EL (cell line): Measurements from ENCODE around the gene ARL13A.
"Not testable (repeated sequence)": the region's sequence is repeated elsewhere in the genome, so short reads cannot be mapped to it uniquely, and the experiment has no call there.

Experiments used
- DNase-seq: peaks from one replicate; pipeline ENCODE4 v3.0.0-alpha.2; 2016

Gene ARL13A

DNA sequence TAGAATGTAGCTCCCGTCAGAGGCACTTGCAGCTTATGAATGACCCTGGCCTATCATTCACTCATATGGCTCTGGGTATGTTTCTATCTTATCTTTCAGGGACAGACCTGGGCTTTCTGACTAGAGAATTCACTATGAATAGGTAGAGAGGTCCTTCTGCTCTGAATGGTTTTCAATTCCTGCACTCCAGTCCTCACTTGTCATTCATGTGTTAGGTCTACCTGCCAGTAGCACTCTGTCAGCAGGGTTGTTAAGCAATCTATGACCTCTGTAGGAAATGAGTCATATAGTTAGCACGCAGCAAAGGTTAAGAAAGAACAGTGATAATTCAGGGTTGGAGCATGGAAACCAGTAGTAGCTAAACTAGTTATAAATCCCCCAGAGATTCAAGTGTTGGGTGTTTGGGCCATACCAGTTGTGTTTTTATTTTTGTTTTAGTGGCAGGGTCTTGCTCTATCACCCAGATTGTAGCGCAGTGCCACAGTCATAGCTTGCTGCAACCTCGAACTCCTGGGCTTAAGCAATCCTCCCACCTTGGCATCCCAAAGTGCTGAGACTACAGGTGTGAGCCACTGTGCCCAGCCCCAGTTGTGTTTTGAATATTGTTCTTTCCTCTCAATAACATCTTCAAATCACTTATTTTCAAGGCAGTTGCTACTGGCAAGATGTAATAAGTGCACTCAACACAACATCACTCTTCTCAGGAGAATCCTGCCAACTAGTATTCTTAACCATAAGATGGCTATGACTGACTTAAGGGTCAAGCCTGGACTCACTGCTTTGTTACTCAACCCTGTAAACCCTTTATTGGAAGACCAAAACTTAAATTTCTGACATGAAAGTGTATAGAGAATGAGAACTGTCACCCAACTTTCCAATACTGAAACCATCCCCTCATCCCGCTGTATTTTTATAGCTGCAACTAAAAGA, 25.1 kb downstream of the ARL13A start:
- peak; percentile 65 for DNase-seq

DNA sequence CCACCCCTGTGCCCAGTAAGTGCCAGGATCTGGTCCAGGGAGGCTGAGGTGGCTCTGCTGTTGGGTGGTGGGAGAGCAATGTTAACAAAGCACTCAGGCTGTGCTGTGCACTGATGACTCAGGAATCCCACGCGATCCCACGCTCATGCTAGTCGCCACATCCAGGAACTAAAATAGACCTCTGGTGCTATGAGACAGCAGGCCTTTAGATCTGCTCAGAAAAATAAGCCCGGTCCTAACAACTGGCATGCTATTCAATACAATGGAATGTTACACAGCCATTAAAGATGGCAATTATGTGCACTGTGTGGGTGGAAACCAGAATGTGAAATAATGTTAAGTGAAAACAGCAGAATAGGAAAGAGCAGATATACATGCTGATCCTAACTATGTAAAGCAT, 26.0 kb downstream of the ARL13A start:
- DNase-seq, result peak; percentile 88

DNA sequence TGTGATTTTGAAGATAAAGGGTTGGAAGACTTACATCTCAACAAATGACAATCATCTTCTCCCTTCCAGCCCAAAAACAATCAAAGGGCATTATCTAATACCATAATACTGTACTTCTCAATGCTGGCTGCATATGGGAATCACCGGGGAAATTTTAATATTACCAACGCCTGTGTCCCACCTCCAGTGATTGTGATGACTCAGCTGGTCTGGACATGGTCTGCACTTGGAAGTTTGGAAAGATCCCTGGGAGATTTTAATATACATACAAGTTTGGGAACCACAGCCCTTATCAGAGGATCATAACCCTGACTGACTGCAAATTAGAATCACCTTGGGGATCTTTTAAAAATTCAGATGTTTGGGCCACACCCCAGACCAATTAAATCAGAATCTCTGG, 29.9 kb downstream of the ARL13A start:
- no peak for DNase-seq

DNA sequence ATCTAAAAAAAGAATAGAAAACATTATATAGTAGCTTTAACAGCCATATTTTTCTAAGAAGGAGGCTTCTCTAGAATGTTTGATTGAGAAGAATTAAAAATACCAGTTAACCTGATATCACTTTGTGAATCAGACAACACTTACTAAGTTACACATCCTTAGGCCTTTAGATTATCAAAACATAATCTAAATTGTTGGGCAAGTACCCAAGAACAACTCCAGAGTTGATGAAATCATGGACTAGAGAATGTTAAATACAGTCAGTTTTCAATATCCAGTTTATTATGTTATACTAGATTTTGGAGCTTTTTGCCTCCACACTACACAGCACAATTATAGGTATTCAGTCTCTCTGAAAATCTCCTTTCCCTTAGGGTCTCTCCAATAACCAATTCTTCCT, 39.6 kb downstream of the ARL13A start:
- DNase-seq, result peak; percentile 38

DNA sequence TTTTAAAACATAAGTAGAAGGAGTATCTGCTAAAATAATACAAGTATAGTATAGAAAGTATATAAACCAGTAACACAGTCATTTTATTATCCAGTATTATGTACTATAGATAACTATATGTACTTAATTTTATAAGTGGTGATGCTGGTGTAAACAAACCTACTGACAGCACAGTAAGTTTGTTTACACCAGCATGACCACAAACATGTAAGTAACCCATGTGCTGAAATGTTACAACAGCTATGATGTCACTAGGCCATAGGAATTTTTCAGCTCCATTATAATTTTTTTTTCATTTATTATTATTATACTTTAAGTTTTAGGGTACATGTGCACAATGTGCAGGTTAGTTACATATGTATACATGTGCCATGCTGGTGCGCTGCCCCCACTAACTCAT, 42.5 kb downstream of the ARL13A start:
- DNase-seq, result not testable (repeated sequence)

DNA sequence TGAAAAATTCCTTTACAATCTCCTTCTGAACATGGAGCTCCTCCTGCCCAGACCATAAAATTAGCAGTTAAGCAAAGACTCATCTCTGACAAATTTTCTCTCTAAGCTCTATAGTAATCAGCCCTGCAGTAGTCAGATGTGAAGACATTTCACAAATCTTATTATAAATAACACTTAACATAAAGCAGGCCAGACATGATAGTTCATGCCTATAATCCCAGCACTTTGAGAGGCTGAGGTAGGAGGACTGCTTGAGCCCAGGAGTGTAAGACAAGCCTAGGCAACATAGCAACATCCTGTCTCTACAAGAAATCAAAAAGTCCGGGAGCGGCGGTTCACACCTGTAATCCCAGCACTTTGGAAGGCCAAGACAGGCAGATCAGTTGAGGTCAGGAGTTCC, 52.5 kb downstream of the ARL13A start:
- DNase-seq, result no peak

DNA sequence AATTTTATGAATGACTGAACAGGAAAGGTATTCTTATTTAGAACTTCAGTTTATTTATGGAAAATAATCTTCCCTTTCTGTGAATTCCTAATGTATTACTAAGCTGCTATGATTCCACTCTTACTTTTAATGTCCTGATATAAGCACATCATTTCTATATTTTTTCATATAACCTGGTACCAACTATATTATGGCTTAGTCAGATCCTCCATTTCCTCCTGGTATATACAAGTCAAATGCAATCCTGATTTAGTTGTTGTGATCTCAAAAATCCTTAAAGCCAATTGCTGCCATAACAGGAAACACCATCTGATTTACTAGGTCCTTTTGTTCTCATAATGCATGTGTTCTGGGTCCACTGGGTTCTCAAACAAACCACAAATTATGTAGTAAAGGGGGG, 55.6 kb downstream of the ARL13A start:
- DNase-seq, result peak; percentile 25

DNA sequence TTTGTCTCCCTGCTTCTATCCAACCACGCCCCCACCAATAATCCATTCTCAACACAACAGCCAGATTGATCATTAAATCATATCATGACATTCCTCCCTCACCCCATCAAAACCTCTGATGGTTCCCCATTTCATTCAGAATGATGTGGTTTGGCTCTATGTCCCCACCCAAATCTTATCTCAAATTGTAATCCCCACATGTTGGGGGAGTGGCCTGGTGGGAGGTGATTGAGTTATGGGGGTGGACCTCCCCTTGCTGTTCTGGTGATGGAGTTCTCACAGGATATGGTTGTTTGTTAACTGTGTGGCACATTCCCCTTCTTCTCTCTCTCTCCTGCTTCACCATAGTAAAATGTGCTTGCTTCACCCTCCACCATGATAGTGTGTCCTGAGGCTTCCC, 59.1 kb downstream of the ARL13A start:
- no peak for DNase-seq

DNA sequence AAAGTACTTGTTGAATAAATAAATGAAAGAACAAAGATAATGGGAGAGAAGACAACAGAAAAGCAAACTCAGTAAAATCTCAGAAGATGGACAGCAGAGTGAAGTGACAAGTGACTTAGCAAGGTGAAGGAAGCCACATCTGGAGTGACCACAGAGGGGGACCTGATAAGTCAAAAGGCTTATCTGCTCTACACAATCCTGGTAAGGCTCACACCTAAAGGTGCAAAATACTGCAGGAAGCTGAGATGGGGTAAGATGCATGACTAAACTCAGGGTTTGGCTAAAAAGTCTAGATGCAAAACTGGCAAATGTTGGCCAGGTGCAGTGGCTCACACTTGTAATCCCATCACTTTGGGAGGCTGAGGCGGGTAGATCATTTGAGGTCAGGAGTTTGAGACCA, 60.2 kb downstream of the ARL13A start:
- no peak for DNase-seq

DNA sequence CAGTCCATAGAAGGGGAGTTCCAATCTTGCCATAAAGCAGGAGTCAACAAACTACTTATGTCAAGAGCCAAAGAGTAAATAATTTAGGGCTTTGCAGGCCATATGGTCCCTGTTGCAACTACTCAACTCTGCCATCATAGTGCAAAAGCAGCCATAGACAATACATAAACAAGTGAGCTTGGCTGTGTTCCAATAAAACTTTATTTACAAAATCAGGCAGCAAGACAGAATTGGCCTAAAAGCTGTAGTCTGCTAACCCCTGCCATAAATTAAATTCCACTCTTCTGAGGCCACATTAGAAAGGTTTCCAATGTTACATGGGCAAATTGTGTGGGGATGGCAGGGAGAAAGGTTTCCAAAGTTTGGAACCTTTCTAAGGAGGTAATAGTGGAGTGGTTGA, 67.7 kb downstream of the ARL13A start:
- no peak for DNase-seq

DNA sequence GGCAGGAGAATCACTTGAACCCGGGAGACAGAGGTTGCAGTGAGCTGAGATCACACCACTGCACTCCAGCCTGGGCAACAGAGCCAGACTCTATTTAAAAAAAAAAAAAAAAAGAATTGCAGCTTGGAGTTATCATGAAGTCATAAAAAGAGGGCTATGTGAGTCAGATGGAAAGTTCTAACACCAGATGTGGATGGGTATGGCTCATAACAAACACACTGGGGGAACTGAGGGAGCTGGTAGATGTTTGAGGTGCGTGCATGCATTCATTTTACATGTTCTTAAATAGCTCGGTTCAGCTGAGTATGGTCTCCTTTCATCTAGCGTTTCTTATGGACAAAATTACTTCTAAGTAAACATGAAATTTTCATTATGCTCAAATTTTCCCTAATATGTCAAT, 70.7 kb downstream of the ARL13A start:
- DNase-seq, result peak; percentile 2
